Measurements from ENCODE around the gene RGS7BP. TPM values are rescaled to one million over a fixed set of nuclear protein-coding genes. Genes with fewer than 3 reads are reported as not detected.

RGS7BP gene
- total RNA-seq, 1 experiment from 2014 or later: 5.1 TPM

- Mint-ChIP-seq H3K27ac (no peak overlapping the region), H3K9me3 (no peaks in the 10 kb centered on the region), H3K4me1 (no peaks in the 10 kb centered on the region), H3K4me3 (no peak overlapping the region), H3K36me3 (no peaks in the 10 kb centered on the region), H3K27me3 (ENCODE audit: low read depth) (no peaks in the 10 kb centered on the region; the same call in 1 of the 2 replicates)
- ATAC-seq (no peak), DNase-seq (ENCODE audit: low spot score) (no peak)
- TF ChIP-seq, protein P1, sequence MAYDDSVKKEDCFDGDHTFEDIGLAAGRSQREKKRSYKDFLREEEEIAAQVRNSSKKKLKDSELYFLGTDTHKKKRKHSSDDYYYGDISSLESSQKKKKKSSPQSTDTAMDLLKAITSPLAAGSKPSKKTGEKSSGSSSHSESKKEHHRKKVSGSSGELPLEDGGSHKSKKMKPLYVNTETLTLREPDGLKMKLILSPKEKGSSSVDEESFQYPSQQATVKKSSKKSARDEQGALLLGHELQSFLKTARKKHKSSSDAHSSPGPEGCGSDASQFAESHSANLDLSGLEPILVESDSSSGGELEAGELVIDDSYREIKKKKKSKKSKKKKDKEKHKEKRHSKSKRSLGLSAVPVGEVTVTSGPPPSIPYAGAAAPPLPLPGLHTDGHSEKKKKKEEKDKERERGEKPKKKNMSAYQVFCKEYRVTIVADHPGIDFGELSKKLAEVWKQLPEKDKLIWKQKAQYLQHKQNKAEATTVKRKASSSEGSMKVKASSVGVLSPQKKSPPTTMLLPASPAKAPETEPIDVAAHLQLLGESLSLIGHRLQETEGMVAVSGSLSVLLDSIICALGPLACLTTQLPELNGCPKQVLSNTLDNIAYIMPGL (CRISPR knock-in tag; IDR thresholded peaks at IDR 0.05): no peak
- TF ChIP-seq, protein P2, sequence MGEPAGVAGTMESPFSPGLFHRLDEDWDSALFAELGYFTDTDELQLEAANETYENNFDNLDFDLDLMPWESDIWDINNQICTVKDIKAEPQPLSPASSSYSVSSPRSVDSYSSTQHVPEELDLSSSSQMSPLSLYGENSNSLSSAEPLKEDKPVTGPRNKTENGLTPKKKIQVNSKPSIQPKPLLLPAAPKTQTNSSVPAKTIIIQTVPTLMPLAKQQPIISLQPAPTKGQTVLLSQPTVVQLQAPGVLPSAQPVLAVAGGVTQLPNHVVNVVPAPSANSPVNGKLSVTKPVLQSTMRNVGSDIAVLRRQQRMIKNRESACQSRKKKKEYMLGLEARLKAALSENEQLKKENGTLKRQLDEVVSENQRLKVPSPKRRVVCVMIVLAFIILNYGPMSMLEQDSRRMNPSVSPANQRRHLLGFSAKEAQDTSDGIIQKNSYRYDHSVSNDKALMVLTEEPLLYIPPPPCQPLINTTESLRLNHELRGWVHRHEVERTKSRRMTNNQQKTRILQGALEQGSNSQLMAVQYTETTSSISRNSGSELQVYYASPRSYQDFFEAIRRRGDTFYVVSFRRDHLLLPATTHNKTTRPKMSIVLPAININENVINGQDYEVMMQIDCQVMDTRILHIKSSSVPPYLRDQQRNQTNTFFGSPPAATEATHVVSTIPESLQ (CRISPR knock-in tag; IDR thresholded peaks at IDR 0.05): no peak
- TF ChIP-seq RORB (CRISPR knock-in tag; IDR thresholded peaks at IDR 0.05) (no peak), GABPB1 (CRISPR knock-in tag; IDR thresholded peaks at IDR 0.05) (no peak), EMX1 (CRISPR knock-in tag; IDR thresholded peaks at IDR 0.05) (no peak), RELA (CRISPR knock-in tag; IDR thresholded peaks at IDR 0.05; ENCODE audit: borderline replicate concordance) (no peak), E2F4 (CRISPR knock-in tag; IDR thresholded peaks at IDR 0.05; ENCODE audit: borderline replicate concordance, low read depth) (no peak), PREB (CRISPR knock-in tag; IDR thresholded peaks at IDR 0.05; ENCODE audit: borderline replicate concordance) (no peak), NR2C2 (CRISPR knock-in tag; IDR thresholded peaks at IDR 0.05) (no peak), TP53 (CRISPR knock-in tag; IDR thresholded peaks at IDR 0.05) (no peak), CREM (CRISPR knock-in tag; IDR thresholded peaks at IDR 0.05) (no peak), IRF2 (CRISPR knock-in tag; IDR thresholded peaks at IDR 0.05; ENCODE audit: borderline replicate concordance, low read depth) (no peak), ZNF396 (CRISPR knock-in tag; IDR thresholded peaks at IDR 0.05; ENCODE audit: borderline replicate concordance) (no peak), ZNF512 (CRISPR knock-in tag; IDR thresholded peaks at IDR 0.05; ENCODE audit: borderline replicate concordance) (no peak), IRF1 (CRISPR knock-in tag; IDR thresholded peaks at IDR 0.05) (no peak), ZNF138 (CRISPR knock-in tag; conservative IDR thresholded peaks at IDR 0.05) (no peak), ESRRA (CRISPR knock-in tag; IDR thresholded peaks at IDR 0.05; ENCODE audit: borderline replicate concordance) (no peak), MAX (CRISPR knock-in tag; IDR thresholded peaks at IDR 0.05) (no peak)
- TF ChIP-seq, protein P3, sequence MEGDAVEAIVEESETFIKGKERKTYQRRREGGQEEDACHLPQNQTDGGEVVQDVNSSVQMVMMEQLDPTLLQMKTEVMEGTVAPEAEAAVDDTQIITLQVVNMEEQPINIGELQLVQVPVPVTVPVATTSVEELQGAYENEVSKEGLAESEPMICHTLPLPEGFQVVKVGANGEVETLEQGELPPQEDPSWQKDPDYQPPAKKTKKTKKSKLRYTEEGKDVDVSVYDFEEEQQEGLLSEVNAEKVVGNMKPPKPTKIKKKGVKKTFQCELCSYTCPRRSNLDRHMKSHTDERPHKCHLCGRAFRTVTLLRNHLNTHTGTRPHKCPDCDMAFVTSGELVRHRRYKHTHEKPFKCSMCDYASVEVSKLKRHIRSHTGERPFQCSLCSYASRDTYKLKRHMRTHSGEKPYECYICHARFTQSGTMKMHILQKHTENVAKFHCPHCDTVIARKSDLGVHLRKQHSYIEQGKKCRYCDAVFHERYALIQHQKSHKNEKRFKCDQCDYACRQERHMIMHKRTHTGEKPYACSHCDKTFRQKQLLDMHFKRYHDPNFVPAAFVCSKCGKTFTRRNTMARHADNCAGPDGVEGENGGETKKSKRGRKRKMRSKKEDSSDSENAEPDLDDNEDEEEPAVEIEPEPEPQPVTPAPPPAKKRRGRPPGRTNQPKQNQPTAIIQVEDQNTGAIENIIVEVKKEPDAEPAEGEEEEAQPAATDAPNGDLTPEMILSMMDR (IDR thresholded peaks at IDR 0.05): no peak
- TF ChIP-seq, protein P4, sequence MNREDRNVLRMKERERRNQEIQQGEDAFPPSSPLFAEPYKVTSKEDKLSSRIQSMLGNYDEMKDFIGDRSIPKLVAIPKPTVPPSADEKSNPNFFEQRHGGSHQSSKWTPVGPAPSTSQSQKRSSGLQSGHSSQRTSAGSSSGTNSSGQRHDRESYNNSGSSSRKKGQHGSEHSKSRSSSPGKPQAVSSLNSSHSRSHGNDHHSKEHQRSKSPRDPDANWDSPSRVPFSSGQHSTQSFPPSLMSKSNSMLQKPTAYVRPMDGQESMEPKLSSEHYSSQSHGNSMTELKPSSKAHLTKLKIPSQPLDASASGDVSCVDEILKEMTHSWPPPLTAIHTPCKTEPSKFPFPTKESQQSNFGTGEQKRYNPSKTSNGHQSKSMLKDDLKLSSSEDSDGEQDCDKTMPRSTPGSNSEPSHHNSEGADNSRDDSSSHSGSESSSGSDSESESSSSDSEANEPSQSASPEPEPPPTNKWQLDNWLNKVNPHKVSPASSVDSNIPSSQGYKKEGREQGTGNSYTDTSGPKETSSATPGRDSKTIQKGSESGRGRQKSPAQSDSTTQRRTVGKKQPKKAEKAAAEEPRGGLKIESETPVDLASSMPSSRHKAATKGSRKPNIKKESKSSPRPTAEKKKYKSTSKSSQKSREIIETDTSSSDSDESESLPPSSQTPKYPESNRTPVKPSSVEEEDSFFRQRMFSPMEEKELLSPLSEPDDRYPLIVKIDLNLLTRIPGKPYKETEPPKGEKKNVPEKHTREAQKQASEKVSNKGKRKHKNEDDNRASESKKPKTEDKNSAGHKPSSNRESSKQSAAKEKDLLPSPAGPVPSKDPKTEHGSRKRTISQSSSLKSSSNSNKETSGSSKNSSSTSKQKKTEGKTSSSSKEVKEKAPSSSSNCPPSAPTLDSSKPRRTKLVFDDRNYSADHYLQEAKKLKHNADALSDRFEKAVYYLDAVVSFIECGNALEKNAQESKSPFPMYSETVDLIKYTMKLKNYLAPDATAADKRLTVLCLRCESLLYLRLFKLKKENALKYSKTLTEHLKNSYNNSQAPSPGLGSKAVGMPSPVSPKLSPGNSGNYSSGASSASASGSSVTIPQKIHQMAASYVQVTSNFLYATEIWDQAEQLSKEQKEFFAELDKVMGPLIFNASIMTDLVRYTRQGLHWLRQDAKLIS (CRISPR knock-in tag; IDR thresholded peaks at IDR 0.05; ENCODE audit: borderline replicate concordance): no peak
- ChIA-PET POLR2A (no interaction called here), CTCF (no interaction called here)
These were observed 117.2 kb downstream of the RGS7BP start for GRCh38 chr5:64622991-64623390.

Data from WTC11 (cell line).